HCT116 (cell line): ENCODE results near the gene UNC80. TPM values are rescaled to one million over a fixed set of nuclear protein-coding genes. Genes with fewer than 3 reads are reported as not detected.

Experiments
- ATAC-seq: fragments of 200-7000 bp; cut with Tn5 transposase; 2 replicates; pipeline ENCODE4 v1.9.1; 2020; ENCODE audit warnings: mild to moderate bottlenecking, moderate library complexity
- BruUV-seq: library from RNA; stranded (reverse); fragments of 400-500 nt; replicated peaks from 2 replicates; lab custom pipeline; 2021; lab: Mats Ljungman, UMichigan
- CTCF ChIA-PET: fragments of 300-600 bp; sonication (Branson Sonifier 250); formaldehyde crosslinking; loops from one replicate; lab custom pipeline; 2021; ENCODE audit warnings: antibody characterized with exemption; lab: Charles Lee
- POLR2A ChIA-PET: fragments of 300-600, 350-600 bp; sonication (Branson Sonifier 250); formaldehyde crosslinking; loops from one replicate; lab custom pipeline; 2021; ENCODE audit warnings: antibody characterized with exemption; lab: Charles Lee
- RAD21 ChIA-PET, 2 experiments: fragments of 300-600 bp; sonication (Branson Sonifier 250); formaldehyde crosslinking; loops; one replicate each; lab custom pipeline; 2023; ENCODE audit warnings: low total read pairs in 2 of 2; ENCODE audit not compliant: uncharacterized antibody in 2 of 2, unreplicated experiment in 2 of 2, low non-redundant PET in 1 of 2; lab: Charles Lee
- DNase-seq: peaks from one replicate; pipeline ENCODE4 v3.0.0-alpha.2; 2010; ENCODE audit warnings: low read depth, low spot score
- H2AFZ ChIP-seq: fragments of 200-600 bp; shearing (Covaris generic), sonication (generic); 2 replicates; pipeline ENCODE4 v1.6.1; 2017; ENCODE audit warnings: low read depth, mixed run types, mixed read lengths, antibody characterized with exemption, low read length; ENCODE audit not compliant: poor library complexity, severe bottlenecking
- H3K27ac ChIP-seq: 2 replicates; pipeline ENCODE4 v1.5.1; 2012; ENCODE audit warnings: low read depth, low read length
- H3K27me3 ChIP-seq: fragments of 200-600 bp; sonication (generic); 2 replicates; pipeline ENCODE4 v1.6.1; 2016; ENCODE audit warnings: mixed run types, low read length, mixed read lengths; ENCODE audit not compliant: insufficient read depth
- H3K36me3 ChIP-seq, 2 experiments: fragments of 200-500 bp in 1 of 2; fragments of 200-600 bp in 1 of 2; sonication (Bioruptor generic) in 1 of 2; sonication (generic) in 1 of 2; 2 replicates each; pipeline versions ENCODE4 v1.5.1 to v1.6.1; 2014 to 2016; ENCODE audit warnings: low read length in 2 of 2, inconsistent platforms in 1 of 2, mixed read lengths in 1 of 2, mixed run types in 1 of 2; ENCODE audit not compliant: insufficient read depth in 2 of 2, control insufficient read depth in 1 of 2
- H3K4me1 ChIP-seq, 2 experiments: fragments of 200-600 bp in 1 of 2; sonication (generic) in 1 of 2; 2 replicates each; pipeline versions ENCODE4 v1.5.1 to v1.6.1; 2012 to 2017; ENCODE audit warnings: low read length in 2 of 2, inconsistent platforms in 1 of 2, mild to moderate bottlenecking in 1 of 2, mixed read lengths in 1 of 2, mixed run types in 1 of 2, moderate library complexity in 1 of 2; ENCODE audit not compliant: insufficient read depth in 2 of 2, control insufficient read depth in 1 of 2
- H3K4me2 ChIP-seq: fragments of 200-600 bp; sonication (generic); 2 replicates; pipeline ENCODE4 v1.6.1; 2017; ENCODE audit warnings: mixed run types, low read length, mixed read lengths
- H3K4me3 ChIP-seq, 2 experiments: fragments of 200-600 bp in 1 of 2; sonication (generic) in 1 of 2; replicated peaks in 1 of 2; 2 replicates each; pipeline ENCODE4 v1.5.1; 2011 to 2016; ENCODE audit warnings: low read length in 2 of 2, control low read depth in 1 of 2, low read depth in 1 of 2, mild to moderate bottlenecking in 1 of 2, mixed read lengths in 1 of 2, mixed run types in 1 of 2
- H3K79me2 ChIP-seq: fragments of 200-600 bp; sonication (generic); 2 replicates; pipeline ENCODE4 v1.6.1; 2017; ENCODE audit warnings: mild to moderate bottlenecking, mixed run types, low read length, moderate library complexity, mixed read lengths; ENCODE audit not compliant: insufficient read depth
- H3K9ac ChIP-seq: fragments of 200-600 bp; sonication (generic); 2 replicates; pipeline ENCODE4 v1.6.1; 2016; ENCODE audit warnings: low read length, mixed read lengths
- H3K9me2 ChIP-seq: fragments of 200-600 bp; sonication (generic), shearing (Covaris generic); 2 replicates; pipeline ENCODE4 v1.6.1; 2017; ENCODE audit warnings: mixed run types, mild to moderate bottlenecking, moderate library complexity; ENCODE audit not compliant: insufficient read depth
- H3K9me3 ChIP-seq, 2 experiments: fragments of 200-500 bp in 1 of 2; fragments of 200-600 bp in 1 of 2; sonication (Bioruptor generic) in 1 of 2; sonication (generic) in 1 of 2; 2 replicates each; pipeline ENCODE4 v1.6.1; 2014 to 2017; ENCODE audit warnings: low read length in 2 of 2, mixed read lengths in 2 of 2, inconsistent platforms in 1 of 2, low read depth in 1 of 2, mild to moderate bottlenecking in 1 of 2, mixed run types in 1 of 2, moderate library complexity in 1 of 2; ENCODE audit not compliant: control insufficient read depth in 1 of 2, insufficient read depth in 1 of 2
- H4K20me1 ChIP-seq: fragments of 200-600 bp; sonication (generic), shearing (Covaris generic); 2 replicates; pipeline ENCODE4 v1.6.1; 2017; ENCODE audit warnings: mixed run types, mild to moderate bottlenecking, moderate library complexity; ENCODE audit not compliant: insufficient read depth
- CBX3 ChIP-seq: IDR thresholded peaks from 2 replicates; pipeline ENCODE4 v1.6.1; 2012; ENCODE audit warnings: low read depth
- ELF1 ChIP-seq: IDR thresholded peaks from 2 replicates; pipeline ENCODE4 v1.6.1; 2012; ENCODE audit warnings: low read depth, borderline replicate concordance
- EZH2 ChIP-seq: fragments of 200-600 bp; sonication (generic); IDR thresholded peaks from 2 replicates; pipeline ENCODE4 v1.6.1; 2017; ENCODE audit warnings: antibody characterized with exemption, mixed run types
- FOSL1 ChIP-seq: IDR thresholded peaks from 2 replicates; pipeline ENCODE4 v1.6.1; 2012; ENCODE audit warnings: low read depth
- POLR2A ChIP-seq: IDR thresholded peaks from 2 replicates; pipeline ENCODE4 v1.7.0; 2011; ENCODE audit warnings: borderline replicate concordance; ENCODE audit not compliant: insufficient read depth, insufficient read length; ENCODE audit errors: extremely low read depth
- RAD21 ChIP-seq: IDR thresholded peaks from 2 replicates; pipeline ENCODE4 v1.6.1; 2012; ENCODE audit warnings: low read depth, mild to moderate bottlenecking
- SIN3A ChIP-seq: IDR thresholded peaks from 2 replicates; pipeline ENCODE4 v1.6.1; 2012; ENCODE audit warnings: low read depth
- SP1 ChIP-seq: IDR thresholded peaks from 2 replicates; pipeline ENCODE4 v1.6.1; 2012; ENCODE audit warnings: low read depth
- SRF ChIP-seq: IDR thresholded peaks from 2 replicates; pipeline ENCODE4 v1.6.1; 2012; ENCODE audit warnings: low read depth
- TCF7L2 ChIP-seq: IDR thresholded peaks from 2 replicates; pipeline ENCODE4 v1.7.0; 2011; ENCODE audit warnings: borderline replicate concordance, inconsistent platforms; ENCODE audit not compliant: insufficient read depth, insufficient read length; ENCODE audit errors: extremely low read depth
- ZNF274 ChIP-seq: fragments of 200-500 bp; sonication (Bioruptor generic); IDR thresholded peaks from 2 replicates; pipeline ENCODE4 v1.6.1; 2014; ENCODE audit warnings: mild to moderate bottlenecking, low read depth, low read length, inconsistent platforms
- intact Hi-C: fragments of 100-400 bp; cut with micrococcal nuclease; formaldehyde crosslinking; loops from 2 replicates; pipeline ENCODE4 v1.10.0; 2022
- total RNA-seq: library from RNA; stranded (reverse); gene quantifications from one replicate; pipeline ENCODE4 v1.2.1, GENCODE V29; 2021; ENCODE audit not compliant: unreplicated experiment
- TF ChIP-seq, protein P1 (sequence below): IDR thresholded peaks from 2 replicates; pipeline ENCODE4 v1.6.1; 2011; ENCODE audit warnings: mild to moderate bottlenecking, low read length, moderate library complexity; ENCODE audit not compliant: insufficient replicate concordance; ENCODE audit errors: extremely low read depth
- TF ChIP-seq, protein P2 (sequence below): IDR thresholded peaks from 2 replicates; pipeline ENCODE4 v1.6.1; 2012
- TF ChIP-seq, protein P3 (sequence below): IDR thresholded peaks from 2 replicates; pipeline ENCODE4 v1.6.1; 2012; ENCODE audit warnings: low read depth

Gene UNC80
- total RNA-seq, 1 experiment from 2014 or later = not detected

DNA sequence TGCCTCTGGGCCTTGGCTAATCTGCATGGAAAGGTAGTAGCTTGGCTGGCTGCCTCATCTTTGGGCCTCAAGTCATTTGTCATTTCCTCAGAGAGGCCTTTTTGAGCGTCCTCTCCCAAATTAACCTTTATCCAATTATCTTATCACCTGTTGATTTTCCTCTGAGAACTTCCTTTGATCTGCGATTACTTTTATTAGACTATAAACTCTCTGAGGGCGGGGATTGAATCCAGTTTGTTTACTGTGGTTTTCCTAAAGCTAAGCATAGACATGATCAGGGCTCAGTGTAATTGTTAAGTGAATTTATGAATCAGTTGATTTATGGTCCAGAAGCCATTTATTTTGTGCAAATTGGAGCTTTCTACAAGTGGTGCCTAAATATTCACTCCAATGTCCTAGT lies 238.3 kb downstream of the UNC80 start:
- Histone ChIP-seq H3K4me2 (no peak overlapping the region), H3K9ac (no peak overlapping the region), H3K27ac (no peak overlapping the region), H3K9me3 (no peaks in the 10 kb centered on the region), H3K4me1 (no peaks in the 10 kb centered on the region), H3K9me2 (no peaks in the 10 kb centered on the region), H4K20me1 (peaks cover 48% of the 10 kb centered on the region; the same call in 1 of the 2 replicates), H3K27me3 (no peaks in the 10 kb centered on the region)
- TF ChIP-seq ELF1 (no peak), EZH2 (no peak), ZNF274 (no peak), POLR2A (no peak), CBX3 (no peak), SRF (no peak), SP1 (no peak), FOSL1 (no peak), SIN3A (no peak), RAD21 (no peak), TCF7L2 (no peak)
- TF ChIP-seq, protein P1, sequence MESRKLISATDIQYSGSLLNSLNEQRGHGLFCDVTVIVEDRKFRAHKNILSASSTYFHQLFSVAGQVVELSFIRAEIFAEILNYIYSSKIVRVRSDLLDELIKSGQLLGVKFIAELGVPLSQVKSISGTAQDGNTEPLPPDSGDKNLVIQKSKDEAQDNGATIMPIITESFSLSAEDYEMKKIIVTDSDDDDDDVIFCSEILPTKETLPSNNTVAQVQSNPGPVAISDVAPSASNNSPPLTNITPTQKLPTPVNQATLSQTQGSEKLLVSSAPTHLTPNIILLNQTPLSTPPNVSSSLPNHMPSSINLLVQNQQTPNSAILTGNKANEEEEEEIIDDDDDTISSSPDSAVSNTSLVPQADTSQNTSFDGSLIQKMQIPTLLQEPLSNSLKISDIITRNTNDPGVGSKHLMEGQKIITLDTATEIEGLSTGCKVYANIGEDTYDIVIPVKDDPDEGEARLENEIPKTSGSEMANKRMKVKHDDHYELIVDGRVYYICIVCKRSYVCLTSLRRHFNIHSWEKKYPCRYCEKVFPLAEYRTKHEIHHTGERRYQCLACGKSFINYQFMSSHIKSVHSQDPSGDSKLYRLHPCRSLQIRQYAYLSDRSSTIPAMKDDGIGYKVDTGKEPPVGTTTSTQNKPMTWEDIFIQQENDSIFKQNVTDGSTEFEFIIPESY = no peak
- TF ChIP-seq, protein P2, sequence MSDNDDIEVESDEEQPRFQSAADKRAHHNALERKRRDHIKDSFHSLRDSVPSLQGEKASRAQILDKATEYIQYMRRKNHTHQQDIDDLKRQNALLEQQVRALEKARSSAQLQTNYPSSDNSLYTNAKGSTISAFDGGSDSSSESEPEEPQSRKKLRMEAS = no peak
- TF ChIP-seq, protein P3, sequence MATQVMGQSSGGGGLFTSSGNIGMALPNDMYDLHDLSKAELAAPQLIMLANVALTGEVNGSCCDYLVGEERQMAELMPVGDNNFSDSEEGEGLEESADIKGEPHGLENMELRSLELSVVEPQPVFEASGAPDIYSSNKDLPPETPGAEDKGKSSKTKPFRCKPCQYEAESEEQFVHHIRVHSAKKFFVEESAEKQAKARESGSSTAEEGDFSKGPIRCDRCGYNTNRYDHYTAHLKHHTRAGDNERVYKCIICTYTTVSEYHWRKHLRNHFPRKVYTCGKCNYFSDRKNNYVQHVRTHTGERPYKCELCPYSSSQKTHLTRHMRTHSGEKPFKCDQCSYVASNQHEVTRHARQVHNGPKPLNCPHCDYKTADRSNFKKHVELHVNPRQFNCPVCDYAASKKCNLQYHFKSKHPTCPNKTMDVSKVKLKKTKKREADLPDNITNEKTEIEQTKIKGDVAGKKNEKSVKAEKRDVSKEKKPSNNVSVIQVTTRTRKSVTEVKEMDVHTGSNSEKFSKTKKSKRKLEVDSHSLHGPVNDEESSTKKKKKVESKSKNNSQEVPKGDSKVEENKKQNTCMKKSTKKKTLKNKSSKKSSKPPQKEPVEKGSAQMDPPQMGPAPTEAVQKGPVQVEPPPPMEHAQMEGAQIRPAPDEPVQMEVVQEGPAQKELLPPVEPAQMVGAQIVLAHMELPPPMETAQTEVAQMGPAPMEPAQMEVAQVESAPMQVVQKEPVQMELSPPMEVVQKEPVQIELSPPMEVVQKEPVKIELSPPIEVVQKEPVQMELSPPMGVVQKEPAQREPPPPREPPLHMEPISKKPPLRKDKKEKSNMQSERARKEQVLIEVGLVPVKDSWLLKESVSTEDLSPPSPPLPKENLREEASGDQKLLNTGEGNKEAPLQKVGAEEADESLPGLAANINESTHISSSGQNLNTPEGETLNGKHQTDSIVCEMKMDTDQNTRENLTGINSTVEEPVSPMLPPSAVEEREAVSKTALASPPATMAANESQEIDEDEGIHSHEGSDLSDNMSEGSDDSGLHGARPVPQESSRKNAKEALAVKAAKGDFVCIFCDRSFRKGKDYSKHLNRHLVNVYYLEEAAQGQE = no peak
- TF ChIP-seq, all 23 proteins: peak for 0
- POLR2A ChIA-PET = no interaction called here
- intact Hi-C loops = no loop called here
- CTCF ChIA-PET = no interaction called here
- Histone ChIP-seq H3K4me3 (no peak overlapping the region), H3K36me3 (peaks cover 12 to 22% of the 10 kb centered on the region in 2 experiments; a peak in 3 of 4 replicates), H2AFZ (no peak overlapping the region), H3K79me2 (peaks cover 100% of the 10 kb centered on the region)
- BruUV-seq = no TSS peak
- ATAC-seq (no peak), DNase-seq (no peak)
- RAD21 ChIA-PET = no interaction called here
